Right lobe of liver (tissue), 4 donors: ENCODE results near the gene OSBPL5.

Experiments used
- CTCF ChIP-seq, 4 donors: fragments of 200-600 bp in 3 of 4; fragments of 450-650 bp in 1 of 4; IDR thresholded peaks; one replicate each; pipeline versions ENCODE4 v1.5.1 to v1.8.0; 2016 to 2022; ENCODE audit warnings: antibody characterized with exemption in 4 of 4, mild to moderate bottlenecking in 2 of 4
- POLR2A ChIP-seq: fragments of 450-650 bp; IDR thresholded peaks from one replicate; pipeline ENCODE4 v1.6.1; 2017; ENCODE audit warnings: antibody characterized with exemption, mild to moderate bottlenecking
- donor health status: DM: no; HTN: no; CAD: no.
- donor health status: DM: no; HTN: no; CAD: no.
- donor health status: DM: no; HTN: yes; CAD: no.

- TF ChIP-seq POLR2A (no peak), CTCF (IDR thresholded peaks at IDR 0.05) (no peak)
Observed at GRCh38 chr11:3042496-3043314, 122.4 kb downstream of the OSBPL5 start.
